ENCODE results near the gene MUC2.

The MUC2 gene

GRCh38 chr11:1030086-1030485 is 44.6 kb upstream of the MUC2 start:
- Histone ChIP-seq H3K4me3 (ENCODE audit: low read length, poor library complexity, severe bottlenecking) (no peak overlapping the region), H2AFZ (ENCODE audit: low read length) (no peak overlapping the region), H3K79me2 (ENCODE audit: insufficient read depth, low read length) (no peaks in the 10 kb centered on the region), H3K27me3 (ENCODE audit: insufficient read depth, low read length, poor library complexity, severe bottlenecking) (no peaks in the 10 kb centered on the region), H3K9ac (ENCODE audit: low read depth, low read length, poor library complexity, severe bottlenecking) (no peak overlapping the region), H3K4me1 (ENCODE audit: insufficient read depth, low read length, poor library complexity, severe bottlenecking) (no peaks in the 10 kb centered on the region), H3K36me3 (ENCODE audit: insufficient read depth, low read length) (no peaks in the 10 kb centered on the region), H3K4me2 (ENCODE audit: low read depth, low read length, poor library complexity, severe bottlenecking) (no peak overlapping the region), H3K9me2 (replicated peaks; ENCODE audit: low read depth, low read length) (no peaks in the 10 kb centered on the region), H3F3A (ENCODE audit: low read depth) (no peaks in the 10 kb centered on the region), H3K9me3 (ENCODE audit: insufficient read depth, low read depth, low read length) (no peaks in the 10 kb centered on the region), H4K20me1 (ENCODE audit: insufficient read depth, low read length, poor library complexity, severe bottlenecking) (no peaks in the 10 kb centered on the region)
- TF ChIP-seq EZH2phosphoT487 (IDR thresholded peaks at IDR 0.05; ENCODE audit: borderline replicate concordance) (no peak), CTCF (conservative IDR thresholded peaks at IDR 0.05; ENCODE audit: low read length) (no peak)

- Histone ChIP-seq H3K9me3 (ENCODE audit: insufficient read depth, low read depth, low read length) (no peaks in the 10 kb centered on the region), H3K9me2 (replicated peaks; ENCODE audit: low read depth, low read length) (no peaks in the 10 kb centered on the region), H3K4me1 (ENCODE audit: insufficient read depth, low read length, poor library complexity, severe bottlenecking) (no peaks in the 10 kb centered on the region), H3K9ac (ENCODE audit: low read depth, low read length, poor library complexity, severe bottlenecking) (no peak overlapping the region), H3K36me3 (ENCODE audit: insufficient read depth, low read length) (no peaks in the 10 kb centered on the region), H3K4me2 (ENCODE audit: low read depth, low read length, poor library complexity, severe bottlenecking) (no peak overlapping the region), H3K27me3 (ENCODE audit: insufficient read depth, low read length, poor library complexity, severe bottlenecking) (no peaks in the 10 kb centered on the region), H3F3A (ENCODE audit: low read depth) (no peaks in the 10 kb centered on the region), H4K20me1 (ENCODE audit: insufficient read depth, low read length, poor library complexity, severe bottlenecking) (no peaks in the 10 kb centered on the region), H3K4me3 (ENCODE audit: low read length, poor library complexity, severe bottlenecking) (no peak overlapping the region), H3K79me2 (ENCODE audit: insufficient read depth, low read length) (no peaks in the 10 kb centered on the region), H2AFZ (ENCODE audit: low read length) (no peak overlapping the region)
- TF ChIP-seq CTCF (conservative IDR thresholded peaks at IDR 0.05; ENCODE audit: low read length) (no peak), EZH2phosphoT487 (IDR thresholded peaks at IDR 0.05; ENCODE audit: borderline replicate concordance) (no peak)
Measured at GRCh38 chr11:1030556-1030955, 44.1 kb upstream of the MUC2 start.

GRCh38 chr11:1031121-1031899 is 43.4 kb upstream of the MUC2 start:
- no peaks in the 10 kb centered on the region for H4K20me1 ChIP-seq (ENCODE audit: insufficient read depth, low read length, poor library complexity, severe bottlenecking)
- no peaks in the 10 kb centered on the region for H3K27me3 ChIP-seq (ENCODE audit: insufficient read depth, low read length, poor library complexity, severe bottlenecking)
- no peak overlapping the region for H3K4me3 ChIP-seq (ENCODE audit: low read length, poor library complexity, severe bottlenecking)
- no peak overlapping the region for H3K4me2 ChIP-seq (ENCODE audit: low read depth, low read length, poor library complexity, severe bottlenecking)
- H3K79me2 ChIP-seq (ENCODE audit: insufficient read depth, low read length), result no peaks in the 10 kb centered on the region
- TF ChIP-seq EZH2phosphoT487 (IDR thresholded peaks at IDR 0.05; ENCODE audit: borderline replicate concordance) (no peak), CTCF (conservative IDR thresholded peaks at IDR 0.05; ENCODE audit: low read length) (no peak)
- H3F3A ChIP-seq (ENCODE audit: low read depth), result no peaks in the 10 kb centered on the region
- H3K36me3 ChIP-seq (ENCODE audit: insufficient read depth, low read length), result no peaks in the 10 kb centered on the region
- no peak overlapping the region for H3K9ac ChIP-seq (ENCODE audit: low read depth, low read length, poor library complexity, severe bottlenecking)
- H2AFZ ChIP-seq (ENCODE audit: low read length), result no peak overlapping the region
- no peaks in the 10 kb centered on the region for H3K9me3 ChIP-seq (ENCODE audit: insufficient read depth, low read depth, low read length)
- no peaks in the 10 kb centered on the region for H3K4me1 ChIP-seq (ENCODE audit: insufficient read depth, low read length, poor library complexity, severe bottlenecking)
- no peaks in the 10 kb centered on the region for H3K9me2 ChIP-seq (replicated peaks; ENCODE audit: low read depth, low read length)
